CD4-positive, alpha-beta T cell treated with Interleukin-17A for 1 hour (primary cell): Measurements from ENCODE around the gene HSDL1.

Source experiments
- DNase-seq: peaks from one replicate; pipeline ENCODE4 v3.0.0-alpha.2; 2020

The HSDL1 gene

DNA sequence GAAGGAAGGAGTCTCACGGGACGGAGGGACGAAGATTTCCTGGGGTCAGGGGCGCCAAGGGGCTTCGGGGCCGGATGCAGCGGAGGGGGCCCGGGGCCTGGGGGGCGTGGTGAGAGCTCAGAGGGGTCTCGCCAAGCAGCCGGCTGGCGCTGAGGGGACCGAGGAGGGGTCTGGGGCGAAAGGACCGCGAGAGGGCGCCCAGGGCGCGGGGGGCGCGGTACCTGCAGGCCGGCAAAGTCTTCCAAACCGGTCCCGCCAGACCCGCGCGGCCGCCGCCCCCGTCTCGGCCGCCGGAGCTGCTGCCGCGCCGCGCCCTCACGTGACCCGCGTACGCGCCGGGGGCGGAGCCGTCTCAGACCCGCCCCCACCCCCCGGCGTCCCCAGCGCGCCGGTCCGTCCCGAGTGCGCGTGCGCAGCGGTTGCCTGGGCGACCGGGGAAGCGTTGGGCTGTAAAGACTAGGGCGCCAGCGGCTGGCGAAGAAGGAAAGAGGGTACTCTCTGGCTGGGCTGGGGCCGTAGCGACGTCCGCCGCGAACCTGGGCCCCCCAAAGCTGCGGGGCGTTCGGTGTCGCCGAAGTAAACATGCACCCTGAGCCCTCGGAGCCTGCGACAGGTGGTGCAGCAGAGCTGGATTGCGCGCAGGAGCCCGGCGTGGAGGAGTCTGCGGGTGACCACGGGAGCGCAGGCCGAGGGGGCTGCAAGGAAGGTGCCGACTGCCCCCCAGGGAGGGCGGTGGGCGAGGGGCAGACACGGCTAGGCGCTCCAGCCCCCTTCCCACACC lies at the start of gene HSDL1, which contains the start of gene DNAAF1:
Gene HSDL1 (minus strand): TSS at position 319 of the 781 bp plus-strand sequence. CDS start 13,856 bp downstream, outside the sequence.
Gene DNAAF1 (plus strand): TSS at position 450 of the 781 bp plus-strand sequence. CDS start 133 bp downstream, at position 583.
- peak; percentile 92 for DNase-seq

DNA sequence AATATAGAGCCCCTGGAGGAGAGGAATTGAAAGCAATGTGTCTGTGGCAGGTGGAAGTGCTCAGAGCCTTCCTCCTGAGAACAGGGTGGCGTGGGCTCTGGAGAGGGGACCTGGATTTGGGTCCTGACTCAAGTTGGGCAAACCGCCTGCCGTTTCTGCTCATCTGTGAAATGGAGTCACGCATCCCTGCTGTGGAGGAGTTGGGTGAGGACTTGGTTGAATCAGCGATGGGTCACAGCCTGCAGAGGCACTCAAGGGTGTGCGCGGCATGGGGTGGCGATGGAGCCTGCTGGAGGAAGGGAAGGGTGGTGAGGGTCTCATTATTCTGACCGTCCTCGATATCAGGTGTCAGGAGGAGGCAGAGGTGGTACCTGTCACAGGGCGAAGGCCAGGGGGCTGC lies 49.0 kb upstream of the HSDL1 start:
- no peak for DNase-seq

GRCh38 chr16:84193480-84193879 lies 48.5 kb upstream of the HSDL1 start:
- DNase-seq: peak; percentile 7

GRCh38 chr16:84191466-84191865 lies 46.5 kb upstream of the HSDL1 start:
- no peak for DNase-seq

DNA sequence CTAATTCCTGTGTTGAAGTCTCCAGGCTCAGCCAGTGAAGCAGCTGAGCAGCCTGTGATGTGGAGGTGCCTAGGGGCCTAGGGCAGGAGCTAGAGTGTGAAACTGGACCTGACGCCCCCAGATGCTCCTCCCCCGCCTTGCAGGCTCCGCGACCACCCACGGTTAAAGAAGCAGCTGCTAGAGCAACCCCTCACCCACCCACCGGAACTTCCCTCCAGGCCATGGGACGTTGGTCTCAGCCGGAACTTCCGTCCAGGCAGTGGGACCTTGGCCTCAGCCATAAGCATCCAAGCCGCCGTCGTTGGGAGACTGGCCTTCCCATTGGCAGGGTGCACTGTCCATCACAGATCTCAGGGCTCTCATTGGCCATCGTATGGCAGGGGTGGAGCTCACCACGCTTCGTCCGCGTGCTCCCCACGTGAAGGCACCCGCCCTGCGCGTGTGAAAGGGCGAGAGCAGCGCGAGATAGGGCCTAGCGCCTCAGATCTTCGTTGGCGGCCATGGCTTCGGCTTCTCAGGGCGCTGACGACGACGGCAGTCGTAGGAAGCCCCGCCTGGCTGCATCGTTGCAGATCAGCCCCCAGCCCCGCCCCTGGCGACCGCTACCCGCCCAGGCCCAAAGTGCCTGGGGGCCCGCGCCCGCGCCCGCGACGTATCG lies 45.9 kb upstream of the HSDL1 start, which contains the start of gene ADAD2:
Gene ADAD2 (plus strand): TSS at position 427 of the 658 bp plus-strand sequence. CDS start 74 bp downstream, at position 501.
- DNase-seq: no peak

DNA sequence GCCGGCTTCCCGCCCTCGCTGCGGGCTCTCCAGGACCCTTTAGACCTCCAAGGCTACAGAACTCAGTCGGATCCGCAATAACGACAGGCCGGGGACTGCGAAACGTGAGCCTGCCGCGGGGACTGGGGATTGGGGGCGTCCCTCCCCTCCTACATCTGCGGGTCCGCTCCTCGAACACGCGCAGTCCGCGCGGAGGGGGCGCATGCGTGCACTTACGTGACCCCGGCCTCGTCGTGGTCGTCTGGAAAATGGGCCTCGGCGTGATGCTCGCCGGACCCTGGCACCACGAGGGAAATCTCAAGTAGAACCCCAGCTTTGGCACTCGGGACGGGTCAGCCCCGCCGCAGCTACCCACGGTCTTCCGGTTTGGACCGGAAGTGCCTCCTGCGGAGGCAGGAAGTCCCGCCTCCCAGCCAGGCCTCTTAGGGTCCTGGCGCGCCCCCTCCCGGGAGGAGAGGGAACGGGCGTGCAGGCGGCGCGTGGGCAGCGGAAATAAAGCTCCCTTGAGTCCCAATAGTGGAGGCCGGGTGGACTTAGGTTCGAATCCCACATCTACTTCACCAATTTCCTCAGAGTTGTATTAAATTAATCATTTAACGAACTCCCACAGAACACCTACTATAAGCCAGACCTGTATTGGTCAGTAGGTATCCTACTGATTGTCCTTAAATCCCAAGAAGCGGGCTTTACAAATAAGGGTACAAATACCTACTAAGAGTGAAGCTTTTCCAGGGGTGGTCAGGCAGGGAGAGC lies 41.9 kb upstream of the HSDL1 start, which contains the start of gene TAF1C:
Gene TAF1C (minus strand): TSS at position 373 of the 753 bp plus-strand sequence. CDS start 2,069 bp downstream, outside the sequence.
- peak; percentile 90 for DNase-seq

- no peak for DNase-seq
Measured at GRCh38 chr16:84184775-84185174, 39.8 kb upstream of the HSDL1 start.

- no peak for DNase-seq
Measured at GRCh38 chr16:84183911-84184591, 39.1 kb upstream of the HSDL1 start.

DNA sequence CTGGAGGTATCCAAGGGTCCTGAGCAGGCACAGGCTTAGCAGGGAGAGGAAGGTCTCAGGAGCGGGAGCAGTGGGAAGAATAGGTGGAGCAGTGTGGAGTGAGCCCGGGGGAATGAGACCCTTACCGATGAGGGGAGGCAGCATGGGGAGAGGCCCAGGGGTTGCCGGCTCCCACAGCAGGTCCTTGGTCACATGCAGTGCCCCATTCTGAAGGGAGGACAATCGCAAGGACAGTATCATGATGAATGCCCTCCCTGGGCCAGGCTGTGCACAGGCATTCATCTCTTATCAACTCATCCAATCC lies 38.5 kb upstream of the HSDL1 start:
- no peak for DNase-seq

GRCh38 chr16:84182680-84183571 lies 37.9 kb upstream of the HSDL1 start:
- no peak for DNase-seq

- DNase-seq: no peak
Measured at GRCh38 chr16:84182104-84182503, 37.1 kb upstream of the HSDL1 start.

DNA sequence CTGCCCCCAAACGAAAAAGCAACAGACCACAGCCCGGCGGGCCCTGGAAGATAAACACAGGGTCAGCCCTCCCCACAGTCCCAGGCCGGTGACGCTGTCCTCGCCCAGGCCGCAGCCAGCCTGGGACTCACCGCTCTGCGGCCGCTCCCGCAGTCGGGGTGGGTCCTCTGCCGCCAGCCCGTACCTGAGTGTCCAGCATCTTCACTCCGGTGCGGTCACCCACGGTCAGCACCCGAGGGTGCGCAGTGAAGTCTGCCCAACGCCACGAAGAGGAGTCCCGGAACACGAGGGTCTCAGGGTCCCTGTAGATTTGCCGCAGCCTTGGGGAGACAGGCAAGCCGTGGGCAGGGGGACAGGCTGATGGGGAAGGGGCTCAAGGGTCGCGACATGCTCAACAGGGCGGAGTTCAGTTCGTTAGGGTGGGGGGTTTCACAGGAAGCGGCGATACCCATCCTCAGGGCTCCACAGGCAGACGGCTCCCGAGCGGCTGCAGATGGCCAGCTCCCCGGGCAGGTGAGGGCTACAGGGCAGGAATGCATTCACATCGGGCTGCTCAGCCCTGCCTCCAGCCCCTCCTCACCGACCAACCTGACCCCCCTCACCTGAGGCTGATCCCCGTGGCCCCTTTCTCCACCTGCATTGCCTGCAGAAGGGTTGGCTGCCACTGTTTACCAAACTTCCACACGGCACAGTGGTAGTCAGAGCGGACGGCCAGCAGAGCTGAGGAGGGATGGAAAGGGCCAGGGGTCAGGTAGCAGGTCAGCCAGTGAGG lies 36.4 kb upstream of the HSDL1 start:
- no peak for DNase-seq

DNA sequence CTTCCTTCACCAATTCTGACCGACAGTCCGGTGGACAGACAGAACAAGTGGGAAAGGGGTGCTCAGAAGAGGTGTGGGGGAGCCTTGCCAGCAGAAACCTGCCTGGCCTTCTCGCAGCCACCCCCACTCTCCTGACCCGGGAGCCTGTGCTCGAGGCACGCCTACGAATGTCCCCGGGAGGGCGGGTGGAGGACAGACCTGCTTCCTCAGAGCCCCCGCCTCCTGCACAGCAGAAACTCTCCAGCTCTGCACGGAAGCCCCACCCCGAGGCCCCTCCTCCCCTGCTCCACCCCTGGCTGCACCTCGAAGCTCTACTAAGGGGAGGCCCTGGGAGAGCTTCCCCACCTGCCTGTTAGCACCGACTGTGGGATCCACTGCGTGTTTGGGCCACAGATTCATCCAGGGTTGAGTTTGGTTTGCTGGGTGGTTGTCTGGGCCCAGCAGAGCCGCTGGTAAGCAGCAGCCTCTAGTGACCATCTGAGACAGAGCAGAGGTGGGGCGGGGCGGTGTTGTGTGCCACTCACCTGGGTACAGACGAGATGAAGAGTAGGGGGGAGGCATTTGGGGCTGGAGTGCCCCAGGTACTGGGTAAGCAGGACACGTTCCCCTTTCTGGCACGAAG lies 35.7 kb upstream of the HSDL1 start:
- DNase-seq: no peak

- no peak for DNase-seq
Measured at GRCh38 chr16:84179612-84180320, 34.8 kb upstream of the HSDL1 start.

DNA sequence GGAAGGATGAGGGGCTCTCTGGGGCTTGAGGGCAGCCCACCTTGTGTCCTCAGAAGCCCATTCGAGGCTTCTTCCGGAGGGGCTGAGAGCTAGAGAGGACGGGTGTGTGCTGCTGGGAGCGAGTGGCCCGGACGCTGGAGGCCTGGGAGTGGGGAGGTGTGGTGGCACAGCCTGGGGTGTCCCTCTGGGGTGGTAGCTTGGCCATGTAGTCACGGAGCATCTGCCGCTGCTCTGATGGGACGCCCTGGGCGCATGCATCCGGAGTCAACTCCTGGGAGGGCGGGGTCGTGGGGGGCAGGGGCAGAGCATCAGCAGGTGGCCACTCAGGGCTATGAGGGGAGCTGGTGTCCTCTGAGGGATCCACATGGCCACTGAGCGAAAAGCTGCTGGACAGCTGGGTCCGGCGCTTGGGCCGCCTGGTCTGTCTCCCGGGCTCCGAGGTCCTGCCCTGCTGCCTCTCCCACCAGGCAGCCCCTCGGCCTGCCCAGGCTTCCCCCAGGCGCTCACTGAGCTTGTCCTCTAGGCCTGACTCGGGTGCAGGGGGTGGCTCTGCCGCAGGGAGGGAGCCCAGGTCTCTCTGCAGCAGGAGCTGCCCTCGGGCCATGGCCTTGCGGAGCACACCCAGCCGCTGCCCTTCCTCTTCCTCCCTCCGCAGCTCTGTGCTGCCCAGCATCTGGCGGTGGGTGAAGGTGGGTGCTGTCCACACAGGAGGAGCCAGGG lies 34.1 kb upstream of the HSDL1 start:
- no peak for DNase-seq

GRCh38 chr16:84178146-84178765 lies 33.3 kb upstream of the HSDL1 start:
- DNase-seq: no peak

- DNase-seq: no peak
Measured at GRCh38 chr16:84177741-84178073, 32.7 kb upstream of the HSDL1 start.

GRCh38 chr16:84176192-84177053 lies 31.4 kb upstream of the HSDL1 start:
- DNase-seq: no peak
